NCI-H2029 treated with DMSO at 0.1 percent for 48 hours (cell line): ENCODE data around the gene RUNX1.

ENCODE experiments used
- DNase-seq: peaks from one replicate; lab custom pipeline; 2025; lab: John Stamatoyannopoulos, UW

Gene RUNX1

DNA sequence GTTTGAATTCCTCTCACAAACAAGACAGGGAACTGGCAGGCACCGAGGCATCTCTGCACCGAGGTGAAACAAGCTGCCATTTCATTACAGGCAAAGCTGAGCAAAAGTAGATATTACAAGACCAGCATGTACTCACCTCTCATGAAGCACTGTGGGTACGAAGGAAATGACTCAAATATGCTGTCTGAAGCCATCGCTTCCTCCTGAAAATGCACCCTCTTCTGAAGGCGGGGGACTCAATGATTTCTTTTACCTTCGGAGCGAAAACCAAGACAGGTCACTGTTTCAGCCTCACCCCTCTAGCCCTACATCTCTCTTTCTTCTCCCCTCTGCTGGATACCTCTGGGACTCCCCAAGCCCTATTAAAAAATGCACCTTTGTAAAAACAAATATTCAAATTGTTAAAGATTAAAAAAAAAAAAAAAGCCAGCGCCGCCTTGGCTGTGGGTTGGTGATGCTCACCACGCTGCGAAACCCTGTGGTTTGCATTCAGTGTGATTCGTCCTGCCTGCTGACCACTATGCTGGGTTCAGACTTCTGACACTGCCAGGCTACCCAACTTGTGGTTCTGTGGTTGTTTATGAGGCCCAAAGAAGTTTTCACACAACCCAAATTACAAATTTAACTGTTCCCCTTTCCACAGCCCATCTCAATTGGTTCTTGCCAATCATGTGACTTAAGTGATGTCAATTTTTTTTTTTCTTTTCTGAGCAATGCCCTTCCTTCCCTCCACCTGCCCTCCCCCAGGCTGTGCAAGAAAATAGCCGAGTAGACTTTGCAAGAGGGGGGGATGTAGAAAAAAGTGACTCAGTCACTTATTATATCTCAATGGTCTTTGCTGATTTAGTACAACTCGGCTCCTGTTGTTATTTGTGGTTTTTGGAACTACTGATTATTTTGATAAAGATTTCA is at the start of gene RUNX1:
RUNX1 (minus strand) TSS at position 597 of the 912 bp plus-strand sequence.
- DNase-seq = no peak

DNA sequence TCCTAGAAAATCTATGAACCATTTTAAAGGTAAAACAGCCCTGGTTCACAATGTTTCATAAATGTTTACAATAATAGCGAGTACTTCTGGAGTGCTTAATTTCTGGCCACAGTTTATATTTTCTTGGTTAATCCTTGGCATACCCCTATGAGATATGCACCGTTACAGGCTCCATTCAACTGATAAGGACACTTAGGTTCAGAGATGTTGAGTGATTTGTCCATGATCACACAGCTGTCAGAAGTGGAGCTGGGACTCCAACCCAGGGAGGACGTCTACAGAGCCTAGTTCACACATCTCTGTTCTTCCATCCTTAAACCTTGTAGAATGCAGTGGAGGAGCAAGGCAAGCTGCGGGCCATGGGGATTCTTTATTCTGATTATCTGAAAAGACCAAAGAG is 48.4 kb upstream of the RUNX1 start:
- no peak for DNase-seq

DNA sequence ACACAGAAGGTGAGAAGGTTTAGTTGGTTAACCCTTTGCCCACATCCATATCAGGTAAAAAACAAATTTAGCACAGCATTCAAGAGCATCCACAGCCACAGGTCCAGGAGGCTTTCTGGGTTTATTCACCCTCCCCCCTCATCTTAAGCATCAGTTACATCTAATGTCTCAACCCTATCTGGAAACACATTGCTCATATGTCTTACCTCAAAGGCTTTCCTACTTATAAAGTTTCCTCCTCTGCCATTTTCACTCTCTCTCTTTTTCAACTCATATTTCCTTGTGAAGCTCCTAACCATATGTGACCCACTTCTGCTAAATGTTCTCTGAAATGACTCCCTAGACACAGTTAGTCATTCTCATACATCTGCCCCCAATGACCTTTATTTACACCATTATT is 47.9 kb upstream of the RUNX1 start:
- DNase-seq = no peak

DNA sequence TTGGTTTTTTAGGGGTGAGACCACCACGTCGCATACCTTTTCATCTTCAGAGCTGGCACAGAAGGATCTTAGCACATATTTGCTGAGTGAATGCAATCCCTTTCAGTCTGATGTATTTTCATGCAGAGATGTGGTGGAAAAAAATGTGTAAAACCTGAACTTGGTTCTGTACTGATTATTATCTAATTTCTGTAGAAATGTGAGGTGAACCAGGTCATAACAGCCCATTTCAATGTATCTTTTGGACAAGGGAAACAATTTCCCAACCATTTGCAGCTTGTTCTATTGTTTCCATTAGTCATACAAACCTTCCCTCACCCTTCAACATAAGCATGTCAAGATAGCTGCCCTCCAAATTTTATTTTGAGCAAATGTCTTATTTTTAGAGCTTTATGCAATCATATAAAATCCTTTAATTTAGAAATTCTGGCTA is 46.8 kb upstream of the RUNX1 start:
- no peak for DNase-seq

DNA sequence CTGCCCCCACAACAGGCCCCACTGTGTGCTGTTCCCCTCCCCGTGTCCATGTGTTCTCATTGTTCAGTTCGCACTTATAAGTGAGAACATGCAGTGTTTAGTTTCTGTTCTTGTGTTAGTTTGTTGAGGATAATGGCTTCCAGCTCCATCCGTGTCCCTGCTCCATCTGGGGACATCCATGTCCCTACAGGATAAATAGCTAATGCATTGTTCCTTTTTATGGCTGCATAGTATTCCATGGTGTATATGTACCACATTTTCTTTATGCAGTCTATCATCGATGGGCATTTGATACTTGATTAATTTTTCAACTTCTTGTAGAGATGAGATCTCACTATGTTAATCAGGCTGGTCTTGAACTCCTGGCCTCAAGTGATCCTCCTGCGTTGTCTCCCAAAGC is 44.4 kb upstream of the RUNX1 start:
- DNase-seq = no peak

DNA sequence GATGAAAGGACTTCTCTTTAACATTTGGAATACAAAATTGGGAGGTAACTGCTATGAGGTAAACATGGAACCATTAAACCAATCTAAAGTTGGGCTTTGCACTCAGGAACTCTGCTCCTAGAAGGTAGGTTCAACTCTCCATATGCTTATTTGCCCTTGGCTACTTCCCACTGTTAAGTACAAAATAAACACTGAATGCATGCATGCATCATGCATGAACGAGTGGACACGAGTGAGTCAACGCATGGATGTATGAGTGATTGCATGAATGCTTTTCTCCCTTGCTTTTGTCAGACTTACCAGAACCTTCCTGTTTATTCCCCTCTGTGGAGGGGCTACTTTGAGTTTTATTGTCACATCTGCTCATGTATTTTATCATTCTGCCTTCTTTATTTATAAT is 42.4 kb upstream of the RUNX1 start:
- no peak for DNase-seq

DNA sequence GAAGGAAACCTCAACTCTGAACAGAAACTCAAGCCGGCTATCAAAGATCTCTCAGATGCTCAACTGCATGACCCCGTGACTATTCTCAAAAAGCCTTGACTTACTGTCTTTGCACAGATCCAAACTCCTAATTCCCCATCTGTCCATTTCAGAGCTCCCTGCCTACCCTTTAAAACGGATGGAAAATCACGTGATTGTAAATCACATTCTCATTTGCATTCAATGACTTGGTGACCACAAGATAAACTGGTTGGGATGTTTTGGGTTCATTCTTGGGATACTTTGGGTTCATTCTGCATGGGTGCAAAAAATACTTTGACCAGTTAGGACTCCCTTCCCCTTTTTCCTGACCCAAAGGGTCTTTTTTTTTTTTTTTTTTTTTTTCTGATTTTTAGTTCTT is 41.3 kb upstream of the RUNX1 start:
- DNase-seq = no peak

DNA sequence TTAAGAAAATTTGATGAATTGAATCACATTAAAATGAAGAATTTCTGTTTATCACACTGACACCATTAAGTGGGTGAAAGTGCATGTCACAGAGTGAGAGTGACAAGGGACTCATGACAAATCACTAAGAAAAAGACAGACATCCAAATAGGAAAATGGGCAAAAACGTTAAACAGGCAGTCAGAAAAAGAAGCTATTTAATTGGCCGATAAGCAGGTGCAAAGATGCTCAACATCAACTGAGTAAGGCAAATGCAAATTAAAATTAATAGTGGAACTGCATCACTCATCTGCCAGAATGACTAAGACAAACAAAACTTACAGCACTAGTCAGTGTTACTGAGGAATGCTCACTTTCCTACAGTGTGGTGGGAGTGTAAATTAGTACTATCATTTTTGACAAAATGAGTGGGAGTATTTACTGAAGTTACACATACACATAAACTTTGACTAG is 39.2 kb upstream of the RUNX1 start:
- no peak for DNase-seq

DNA sequence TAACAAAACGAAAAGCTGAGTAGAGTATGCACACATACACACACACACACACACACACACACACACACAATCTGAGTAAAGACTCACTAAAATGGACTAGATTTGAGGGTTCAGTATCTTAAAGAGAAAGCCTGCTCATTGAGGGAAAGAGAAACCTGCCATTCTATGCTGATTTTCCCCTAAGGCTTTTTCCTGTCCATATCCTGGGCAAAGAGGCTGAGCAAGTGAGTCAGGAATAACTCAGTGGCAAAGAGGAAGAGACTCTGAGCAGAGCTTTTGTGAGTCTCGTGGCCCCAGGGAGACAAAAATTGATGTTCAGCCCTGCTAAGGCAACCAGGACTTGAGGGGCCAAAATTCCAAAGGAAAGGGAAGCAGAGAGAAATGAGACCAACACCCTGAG is 37.3 kb upstream of the RUNX1 start:
- no peak for DNase-seq

DNA sequence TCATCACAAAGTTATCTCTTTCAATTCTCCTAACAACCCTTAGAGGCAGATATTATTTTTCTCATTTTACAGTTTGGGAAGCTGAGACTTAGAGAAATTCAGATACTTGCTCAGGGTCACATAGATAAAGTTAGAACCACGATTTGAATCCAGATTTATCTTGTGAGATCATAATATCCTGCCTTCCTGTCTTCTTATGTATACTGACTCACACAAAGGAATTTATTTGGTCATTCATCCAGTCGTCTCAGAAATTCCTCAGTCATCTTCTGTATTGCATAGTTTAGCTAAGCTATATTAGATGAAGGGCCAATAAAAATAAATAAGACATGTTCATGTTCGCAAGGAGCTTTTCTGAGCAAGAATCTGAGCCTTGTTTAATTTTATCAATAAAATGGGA is 35.8 kb upstream of the RUNX1 start:
- no peak for DNase-seq

DNA sequence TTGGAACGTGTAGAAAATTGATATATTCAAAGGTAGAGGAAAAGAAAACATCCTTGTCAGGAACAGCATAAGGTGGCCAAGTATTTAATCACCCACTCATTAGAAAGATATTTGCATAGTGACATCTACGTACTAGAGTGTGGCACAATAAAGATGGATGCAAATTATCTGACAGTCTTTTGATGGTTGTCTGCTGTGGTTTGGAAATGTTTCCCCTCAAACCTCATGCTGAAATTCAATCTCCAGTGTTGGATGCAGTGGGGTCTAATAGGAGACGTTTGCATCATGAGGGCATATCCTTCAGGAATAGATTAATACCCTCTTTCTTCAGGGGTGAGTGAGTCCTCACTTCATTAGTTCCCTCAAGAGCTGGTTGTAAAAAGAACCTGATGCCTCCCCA is 34.1 kb upstream of the RUNX1 start:
- DNase-seq = no peak

DNA sequence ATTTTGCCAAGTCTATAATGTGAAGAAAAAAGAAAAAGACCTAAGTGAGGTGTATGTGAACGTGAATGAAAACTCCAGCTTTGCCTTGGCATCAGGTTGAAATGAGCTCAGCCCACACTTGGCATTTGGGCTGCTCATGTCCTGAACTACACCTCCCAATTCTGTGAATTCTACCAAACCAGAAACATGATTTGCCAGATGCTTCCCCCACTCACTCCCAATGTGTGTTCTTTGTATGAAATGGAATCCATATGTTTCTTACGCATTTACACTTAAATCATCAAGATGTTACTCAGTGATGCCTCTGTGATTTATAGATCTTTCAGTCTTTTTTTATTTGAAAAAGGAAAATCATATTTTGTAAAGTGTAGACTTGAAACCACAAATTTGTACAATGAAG is 32.8 kb upstream of the RUNX1 start:
- DNase-seq = no peak

DNA sequence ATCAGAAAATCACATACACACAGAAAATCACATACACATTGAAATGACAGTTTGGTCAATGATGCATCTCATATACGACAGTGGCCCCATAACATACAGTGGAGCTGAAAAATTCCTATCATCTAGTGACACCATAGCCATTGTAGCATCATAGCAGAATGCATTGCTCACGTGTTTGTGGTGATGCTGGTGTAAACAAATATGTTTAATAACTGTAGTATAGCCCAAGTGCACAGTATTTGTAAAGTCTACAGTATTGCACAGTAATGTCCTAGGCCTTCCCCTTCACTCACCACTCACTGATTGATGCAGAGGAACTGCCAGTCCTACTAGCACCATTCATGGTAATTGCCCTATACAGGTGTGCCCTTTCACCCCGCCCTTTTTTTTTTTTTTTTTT is 30.1 kb upstream of the RUNX1 start:
- DNase-seq = no peak

DNA sequence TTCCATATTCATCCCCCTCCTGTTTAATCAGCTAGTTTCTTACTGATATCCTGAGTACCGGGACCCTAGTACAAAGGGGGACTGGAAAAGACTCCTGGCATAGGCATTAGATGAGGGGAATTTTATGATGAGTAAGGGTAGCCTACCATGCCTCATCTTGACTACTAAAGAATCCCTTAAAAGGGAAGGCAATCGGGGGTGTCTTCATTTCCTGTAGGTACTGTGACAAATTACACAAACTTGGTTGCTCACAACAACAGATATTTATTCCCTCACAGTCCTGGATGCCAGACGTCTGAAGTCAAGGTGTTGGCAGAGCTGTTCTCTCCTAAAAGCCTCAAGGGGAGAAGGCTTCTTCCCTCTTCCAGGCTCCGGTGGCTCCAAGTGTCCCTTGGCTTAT is 28.9 kb upstream of the RUNX1 start:
- no peak for DNase-seq

DNA sequence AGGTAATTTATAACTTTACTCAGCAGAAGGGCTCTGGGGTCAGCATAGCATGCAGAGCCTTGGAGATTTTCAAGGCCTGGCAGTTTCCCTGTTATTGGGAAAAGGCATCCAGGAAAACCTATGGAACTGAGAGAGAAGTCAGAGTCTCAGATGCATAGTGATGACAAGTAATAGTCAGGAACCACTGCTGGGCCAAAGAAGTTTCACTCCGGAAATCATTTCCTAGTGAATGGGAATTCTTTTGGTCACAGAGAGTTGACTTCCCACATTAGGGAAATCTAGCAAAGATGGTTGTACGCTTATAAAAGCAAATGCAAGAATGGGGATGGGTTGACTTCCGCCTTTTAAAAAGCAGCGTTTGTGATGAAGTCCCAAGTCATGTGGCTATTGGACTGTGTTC is 28.4 kb upstream of the RUNX1 start:
- DNase-seq = no peak

DNA sequence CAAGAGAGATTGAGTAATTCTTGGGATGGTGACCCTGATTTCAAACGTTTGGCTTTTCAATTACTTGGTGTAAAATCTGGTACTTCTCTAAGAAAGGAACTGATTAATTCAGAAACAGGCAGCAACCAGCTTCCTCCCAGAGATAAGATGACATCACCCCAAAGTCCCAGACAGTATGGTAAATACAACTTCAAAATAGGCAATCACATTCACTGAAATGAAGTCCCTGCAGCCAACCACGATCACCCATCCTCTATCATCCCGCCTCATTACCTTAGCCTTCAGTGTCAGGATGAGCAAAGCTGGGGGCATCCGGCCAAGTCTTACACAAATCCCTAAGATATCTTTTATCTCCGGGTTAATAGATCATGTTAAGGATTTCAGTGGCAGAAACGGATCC is 26.4 kb upstream of the RUNX1 start:
- DNase-seq = no peak

DNA sequence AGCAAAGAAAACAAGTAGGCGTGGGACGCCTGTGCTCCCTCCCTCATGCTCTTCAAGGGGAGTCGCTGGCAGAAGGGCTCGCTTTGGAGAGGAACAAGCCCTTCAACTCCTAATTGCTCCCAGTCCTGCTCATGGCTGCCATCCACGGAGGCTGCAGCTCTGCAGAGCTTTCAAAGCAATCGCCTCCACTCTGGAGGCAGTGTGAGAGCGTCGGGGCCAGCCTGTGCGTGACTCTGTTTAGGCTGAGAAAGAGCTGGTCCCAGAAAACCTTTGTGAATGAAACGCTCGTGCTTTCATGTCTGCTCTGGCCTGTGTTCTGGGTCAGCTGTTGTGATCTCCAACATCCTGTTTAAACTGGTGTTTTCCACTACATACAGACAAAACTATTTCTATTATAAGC is 23.9 kb upstream of the RUNX1 start:
- DNase-seq = no peak

DNA sequence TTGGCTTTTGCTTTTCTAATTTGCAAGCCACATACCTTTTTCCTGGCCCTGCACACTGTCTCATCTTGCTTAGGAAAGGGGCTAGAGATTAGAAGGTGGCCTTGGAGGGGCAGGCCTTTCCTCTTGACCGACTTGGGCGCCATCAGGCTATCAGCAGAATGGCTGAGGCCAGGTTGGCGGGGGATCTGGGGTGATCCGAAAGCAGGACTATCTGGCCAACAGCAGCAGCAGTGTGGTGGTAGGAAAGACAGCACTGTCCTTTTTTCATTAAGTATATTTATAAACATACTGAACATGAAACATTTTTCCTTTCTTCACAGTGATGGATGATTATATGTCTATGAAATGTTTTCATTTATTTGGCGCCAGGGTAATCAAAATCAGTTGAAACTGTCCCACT is 23.5 kb upstream of the RUNX1 start:
- no peak for DNase-seq

DNA sequence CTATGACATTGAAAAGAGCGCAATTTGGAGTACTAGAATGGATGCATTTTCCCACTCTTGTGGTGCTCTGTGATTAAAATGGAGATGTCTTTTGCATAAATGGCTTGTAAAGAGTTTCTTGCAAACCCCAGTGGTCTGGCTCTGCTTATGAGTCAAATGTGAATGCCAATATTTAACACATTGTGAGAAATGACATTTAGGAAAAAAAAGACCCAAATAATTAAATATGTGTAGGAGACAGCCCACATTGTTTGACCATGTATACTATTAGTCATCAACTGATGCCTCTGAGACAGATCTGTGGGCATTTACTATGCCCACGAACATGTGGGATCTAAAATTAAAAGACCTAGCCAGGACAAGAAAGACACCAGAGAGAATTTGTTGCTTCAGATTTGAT is 22.2 kb upstream of the RUNX1 start:
- DNase-seq = no peak

DNA sequence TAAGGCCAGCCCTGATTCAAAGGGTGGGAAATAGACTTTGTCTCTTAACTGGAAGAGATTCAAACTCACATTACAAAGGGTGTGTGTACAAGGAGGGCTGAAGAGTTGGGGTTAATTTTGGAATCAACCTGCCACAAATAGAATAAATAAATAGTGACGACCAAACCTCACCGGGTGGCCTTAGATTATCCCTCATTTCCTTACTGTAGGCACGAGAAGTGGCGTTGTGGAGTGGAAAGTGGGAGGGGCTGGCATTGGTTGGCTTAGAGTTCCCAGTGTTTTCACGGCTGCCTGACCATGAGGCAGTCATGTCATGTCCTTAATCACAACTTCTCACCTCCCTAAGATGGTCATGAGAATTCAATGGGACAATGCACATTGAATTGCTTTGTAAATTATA is 21.3 kb upstream of the RUNX1 start:
- DNase-seq = no peak

DNA sequence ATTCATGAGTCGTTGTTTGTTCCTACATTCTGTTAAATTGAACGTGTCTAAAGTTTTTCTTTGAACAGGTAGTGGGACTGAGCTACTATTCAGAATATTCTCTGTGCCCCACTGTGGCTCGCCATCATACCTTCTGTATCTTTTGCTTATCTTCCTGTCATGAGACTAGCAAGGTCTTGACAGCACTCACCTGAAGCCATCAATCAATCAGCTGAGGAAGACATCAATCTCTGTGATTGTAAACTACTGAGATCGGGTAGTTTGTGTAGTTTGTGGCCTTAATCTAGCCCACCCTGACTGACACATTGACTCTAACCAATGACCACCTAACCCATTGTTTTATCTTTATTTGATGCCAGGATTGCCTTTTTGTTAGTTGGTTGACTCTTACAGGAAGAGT is 17.7 kb upstream of the RUNX1 start:
- no peak for DNase-seq

DNA sequence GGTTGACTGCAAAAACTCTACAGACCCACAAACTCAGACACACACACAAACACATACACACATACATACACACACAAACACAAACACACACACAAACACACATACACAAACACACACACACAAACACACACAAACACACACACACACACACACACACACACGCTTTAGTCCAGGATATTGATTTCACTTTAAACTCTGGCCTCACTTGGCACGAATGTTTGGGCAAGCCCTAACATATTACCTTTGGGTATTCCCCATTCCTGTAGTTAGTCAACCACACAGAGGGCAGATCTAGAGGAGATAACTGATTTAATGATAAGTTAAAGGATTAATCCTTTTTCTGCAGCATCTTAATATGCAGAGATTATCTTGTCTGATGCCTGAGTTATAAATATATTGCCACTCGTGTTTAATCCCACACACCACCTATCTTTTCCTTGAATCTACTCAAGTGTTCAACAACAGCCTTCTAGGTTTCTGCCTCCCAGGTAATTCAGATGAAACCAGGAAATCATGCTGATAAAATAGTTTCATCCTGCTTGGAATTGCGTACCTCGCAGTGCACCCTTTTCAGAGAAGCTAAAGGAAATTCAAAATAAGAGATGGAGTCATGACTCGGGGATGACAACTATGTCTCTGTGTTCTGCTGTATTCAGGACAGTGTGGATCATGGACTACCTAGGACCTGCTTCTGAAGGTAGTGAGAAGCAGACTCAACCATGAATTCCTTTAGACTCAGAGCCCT is 14.5 kb upstream of the RUNX1 start:
- DNase-seq = no peak

DNA sequence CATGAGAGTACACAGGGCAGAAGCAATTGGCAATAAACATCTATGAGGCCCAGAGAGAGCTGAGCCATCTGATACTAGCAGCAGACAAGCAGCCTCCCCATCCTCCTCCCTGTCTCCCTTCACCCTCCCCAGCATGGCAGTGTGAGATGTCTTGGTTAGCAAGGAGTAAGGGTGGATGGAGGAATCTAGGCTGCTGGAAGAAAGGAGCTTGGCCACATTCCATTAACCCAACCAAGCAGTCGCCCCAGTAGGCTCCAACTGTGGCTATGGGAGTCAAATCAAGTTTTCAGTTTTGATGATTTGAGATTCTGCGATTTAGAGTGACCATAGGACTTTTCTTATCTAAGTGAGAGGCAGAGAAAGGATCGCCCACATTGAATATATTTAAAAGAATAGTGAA is 12.9 kb upstream of the RUNX1 start:
- no peak for DNase-seq
